Mesendoderm (in vitro differentiated cells): ENCODE results near the gene KCNH4.
"Not testable (repeated sequence)": the region's sequence is repeated elsewhere in the genome, so short reads cannot be mapped to it uniquely, and the experiment has no call there.

ENCODE experiments used
- DNase-seq: peaks from one replicate; pipeline ENCODE4 v3.0.0; 2013
- H2AK5ac ChIP-seq: 2 replicates; pipeline ENCODE4 v1.6.1; 2013; ENCODE audit warnings: low read length, inconsistent platforms
- H2BK120ac ChIP-seq: 2 replicates; pipeline ENCODE4 v1.6.1; 2013; ENCODE audit warnings: low read depth, mild to moderate bottlenecking, low read length, moderate library complexity, mixed read lengths
- H2BK15ac ChIP-seq: replicated peaks from 2 replicates; pipeline ENCODE4 v1.6.1; 2013; ENCODE audit warnings: low read depth, mild to moderate bottlenecking, moderate library complexity
- H2BK5ac ChIP-seq: 2 replicates; pipeline ENCODE4 v1.6.1; 2013; ENCODE audit warnings: low read length, inconsistent platforms
- H3K18ac ChIP-seq: 2 replicates; pipeline ENCODE4 v1.6.1; 2013; ENCODE audit warnings: mild to moderate bottlenecking, low read length, mixed read lengths
- H3K23ac ChIP-seq: one replicate; pipeline ENCODE4 v1.6.1; 2013; ENCODE audit warnings: low read length
- H3K27ac ChIP-seq: 2 replicates; pipeline ENCODE4 v1.5.1; 2013; ENCODE audit warnings: low read depth, mild to moderate bottlenecking, inconsistent platforms, low read length, moderate library complexity
- H3K27me3 ChIP-seq: 2 replicates; pipeline ENCODE4 v1.6.1; 2013; ENCODE audit warnings: low read length, control low read depth, mild to moderate bottlenecking, inconsistent platforms; ENCODE audit not compliant: insufficient read depth, poor library complexity
- H3K36me3 ChIP-seq: 2 replicates; pipeline ENCODE4 v1.6.1; 2013; ENCODE audit warnings: low read length, inconsistent platforms; ENCODE audit not compliant: control insufficient read depth, insufficient read depth
- H3K4ac ChIP-seq: one replicate; pipeline ENCODE4 v1.6.1; 2013; ENCODE audit warnings: low read depth, mild to moderate bottlenecking, low read length, moderate library complexity
- H3K4me1 ChIP-seq: 2 replicates; pipeline ENCODE4 v1.6.1; 2013; ENCODE audit warnings: low read depth, low read length, inconsistent platforms; ENCODE audit not compliant: control insufficient read depth
- H3K4me2 ChIP-seq: 2 replicates; pipeline ENCODE4 v1.6.1; 2013; ENCODE audit warnings: low read length
- H3K4me3 ChIP-seq: 2 replicates; pipeline ENCODE4 v1.5.1; 2013; ENCODE audit warnings: mild to moderate bottlenecking, low read length
- H3K56ac ChIP-seq: one replicate; pipeline ENCODE4 v1.6.1; 2013; ENCODE audit warnings: low read length
- H3K79me1 ChIP-seq: 2 replicates; pipeline ENCODE4 v1.6.1; 2013; ENCODE audit warnings: low read length, inconsistent platforms
- H3K79me2 ChIP-seq: 2 replicates; pipeline ENCODE4 v1.6.1; 2013; ENCODE audit warnings: mild to moderate bottlenecking, low read length; ENCODE audit not compliant: control insufficient read depth, insufficient read depth
- H3K9ac ChIP-seq: 2 replicates; pipeline ENCODE4 v1.6.1; 2013; ENCODE audit warnings: low read length, inconsistent platforms
- H4K5ac ChIP-seq: one replicate; pipeline ENCODE4 v1.6.1; 2013; ENCODE audit warnings: low read length
- H4K8ac ChIP-seq: one replicate; pipeline ENCODE4 v1.6.1; 2013; ENCODE audit warnings: low read depth, mild to moderate bottlenecking, control low read depth, low read length, moderate library complexity
- WGBS: extraction: QIAGEN DNeasy Blood & Tissue Kit; methylation state at CpG from one replicate; pipeline ENCODE4 v1.1.7; 2013; ENCODE audit warnings: low lambda C conversion rate, missing lambda C conversion rate; ENCODE audit not compliant: insufficient coverage; ENCODE audit errors: extremely low coverage; 5-methylcytosine and 5-hydroxymethylcytosine counted together

Gene KCNH4

DNA sequence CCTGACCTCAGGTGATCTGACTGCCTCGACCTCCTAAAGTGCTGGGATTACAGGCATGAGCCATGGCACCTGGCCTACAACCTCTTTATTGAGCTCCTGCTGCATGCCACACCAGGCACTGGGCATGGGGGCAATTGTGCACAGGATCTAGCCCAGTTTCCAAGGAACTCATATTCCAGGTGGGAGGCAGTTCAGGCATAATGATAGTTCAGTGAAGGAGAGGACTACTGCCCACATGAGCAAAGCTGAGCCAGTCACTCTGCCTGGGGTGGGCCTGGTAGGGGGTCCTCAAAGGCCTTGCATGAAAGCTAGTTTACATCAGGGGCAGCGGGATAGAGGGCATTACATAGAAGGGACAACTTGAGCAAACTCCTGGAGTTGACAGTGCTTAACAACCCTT is 6.9 kb upstream of the KCNH4 start:
- H3K36me3 ChIP-seq = no peaks in the 10 kb centered on the region
- H2BK15ac ChIP-seq = no peak overlapping the region
- WGBS = no CpG with 5 or more reads among the region's 2 CpGs
- H3K27ac ChIP-seq = no peak overlapping the region
- H2AK5ac ChIP-seq = no peak overlapping the region
- H3K9ac ChIP-seq = no peak overlapping the region
- H3K18ac ChIP-seq = no peak overlapping the region
- H2BK5ac ChIP-seq = no peak overlapping the region
- H4K5ac ChIP-seq = no peak overlapping the region
- H3K79me2 ChIP-seq = no peaks in the 10 kb centered on the region
- H3K4me3 ChIP-seq = no peak overlapping the region
- no peaks in the 10 kb centered on the region for H3K4me1 ChIP-seq
- no peak for DNase-seq
- no peak overlapping the region for H4K8ac ChIP-seq
- H2BK120ac ChIP-seq = no peak overlapping the region
- H3K4me2 ChIP-seq = no peak overlapping the region
- no peak overlapping the region for H3K4ac ChIP-seq
- H3K27me3 ChIP-seq = no peaks in the 10 kb centered on the region
- no peak overlapping the region for H3K23ac ChIP-seq
- no peaks in the 10 kb centered on the region for H3K79me1 ChIP-seq
- no peak overlapping the region for H3K56ac ChIP-seq

DNA sequence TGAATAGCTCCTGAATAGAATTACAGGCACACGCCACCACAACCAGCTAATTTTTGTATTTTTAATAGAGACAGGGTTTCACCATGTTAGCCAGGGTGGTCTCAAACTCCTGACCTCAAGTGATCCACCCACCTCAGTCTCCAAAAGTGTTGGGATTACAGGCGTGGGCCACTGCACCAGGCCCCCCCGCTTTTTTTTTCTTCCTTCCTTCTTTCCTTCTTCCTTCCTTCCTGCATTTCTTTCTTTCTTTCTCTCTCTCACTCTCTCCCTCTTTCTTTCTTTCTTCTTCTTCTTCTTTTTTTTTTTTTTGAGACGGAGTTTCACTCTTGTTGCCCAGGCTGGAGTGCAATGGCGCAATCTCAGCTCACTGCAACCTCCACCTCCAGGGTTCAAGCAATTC is 5.2 kb upstream of the KCNH4 start:
- no CpG with 5 or more reads among the region's 5 CpGs for WGBS

DNA sequence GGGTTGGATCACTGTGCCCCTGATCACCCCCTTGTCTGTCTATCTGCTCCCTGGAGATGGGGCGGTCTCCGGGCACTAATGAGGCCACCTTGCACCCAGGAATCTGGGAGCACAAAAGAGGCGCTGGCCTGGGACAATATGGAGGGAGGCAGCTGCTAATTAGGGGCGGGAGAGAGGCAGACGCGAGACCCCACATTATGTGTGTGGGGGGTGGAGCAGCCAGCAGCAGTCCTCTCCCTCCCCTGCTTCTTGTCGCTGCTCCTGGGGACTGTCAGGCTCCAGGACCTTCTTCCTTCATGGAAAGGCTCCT is 4.6 kb upstream of the KCNH4 start:
- Histone ChIP-seq H3K56ac (no peak overlapping the region), H3K27me3 (peaks cover 4% of the 10 kb centered on the region), H2BK120ac (no peak overlapping the region), H4K5ac (no peak overlapping the region), H3K4me1 (no peaks in the 10 kb centered on the region), H2BK5ac (no peak overlapping the region), H3K4ac (no peak overlapping the region), H3K4me3 (no peak overlapping the region), H3K9ac (no peak overlapping the region), H3K79me1 (no peaks in the 10 kb centered on the region), H3K27ac (no peak overlapping the region), H3K79me2 (no peaks in the 10 kb centered on the region), H4K8ac (no peak overlapping the region), H3K36me3 (no peaks in the 10 kb centered on the region), H3K18ac (no peak overlapping the region), H3K23ac (no peak overlapping the region), H2BK15ac (no peak overlapping the region), H2AK5ac (no peak overlapping the region), H3K4me2 (no peak overlapping the region)
- no peak for DNase-seq
- no CpG with 5 or more reads among the region's 7 CpGs for WGBS

More for the DNA sequence above, 5.2 kb upstream of the KCNH4 start:
- not testable (repeated sequence) for H3K56ac ChIP-seq, H3K79me2 ChIP-seq, H3K23ac ChIP-seq, H4K8ac ChIP-seq, DNase-seq, H3K36me3 ChIP-seq, H4K5ac ChIP-seq, H3K27ac ChIP-seq, H3K4me3 ChIP-seq, H3K4ac ChIP-seq, H3K18ac ChIP-seq, H3K79me1 ChIP-seq, H2BK15ac ChIP-seq, H2BK5ac ChIP-seq, H3K4me1 ChIP-seq, H3K4me2 ChIP-seq, H3K9ac ChIP-seq, H3K27me3 ChIP-seq, H2BK120ac ChIP-seq, H2AK5ac ChIP-seq

DNA sequence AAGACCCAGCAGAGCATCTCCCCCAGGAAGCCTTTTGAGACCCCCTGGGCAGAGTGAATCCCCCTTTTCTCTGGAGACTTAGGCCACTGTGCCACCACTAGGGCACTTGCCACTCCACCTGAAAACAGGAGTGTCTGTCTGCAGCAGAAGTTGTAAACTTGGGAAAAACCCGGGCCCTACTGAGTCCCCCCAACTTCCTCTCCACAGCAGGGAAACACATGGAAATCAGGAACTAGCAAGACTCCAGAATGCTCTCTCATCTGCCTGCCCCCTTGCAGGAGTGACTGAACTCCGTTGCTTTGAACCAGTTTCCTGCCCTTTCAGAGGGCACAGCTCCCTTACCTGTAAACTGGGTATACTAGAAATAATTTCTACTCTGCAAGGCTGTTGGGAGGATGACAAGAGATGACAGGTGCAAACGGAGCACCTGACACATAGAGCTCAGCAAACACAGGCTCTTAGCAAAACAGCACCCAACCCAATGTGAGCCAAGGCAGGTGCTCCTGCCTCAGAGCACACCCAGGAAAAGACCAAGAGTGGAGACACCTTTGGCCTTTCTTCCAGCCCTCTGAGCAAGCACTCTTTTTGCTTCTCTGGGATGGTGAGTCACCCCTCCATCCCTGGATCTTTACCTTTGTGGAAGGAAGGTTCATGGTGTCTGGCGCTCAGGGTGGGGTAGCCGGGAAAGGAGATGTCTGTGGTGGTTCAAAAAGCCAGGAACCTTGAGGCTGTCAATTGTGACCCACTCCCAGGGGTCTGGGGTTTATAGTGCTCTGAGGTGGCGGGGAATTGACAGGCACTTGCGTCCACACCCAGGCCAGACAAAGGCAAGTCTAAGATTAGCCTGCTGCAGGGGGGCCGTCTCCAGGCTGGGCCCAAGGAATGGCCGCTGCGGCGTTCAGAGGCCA is 4.0 kb upstream of the KCNH4 start, which contains the start of gene HCRT:
HCRT (minus strand) TSS at position 740 of the 908 bp plus-strand sequence; CDS start at position 653, 87 bp downstream.
- no peak within 1 kb of the TSS for H2BK120ac ChIP-seq
- H3K27ac ChIP-seq = no peak within 1 kb of the TSS
- no peak within 1 kb of the TSS for H3K4me2 ChIP-seq
- no peak within 1 kb of the TSS for H3K4me3 ChIP-seq
- no peaks in the 10 kb centered on the region for H3K79me2 ChIP-seq
- no CpG with 5 or more reads among the region's 11 CpGs for WGBS
- H3K27me3 ChIP-seq = peaks cover 6% of the 10 kb centered on the region
- peak within 1 kb of the TSS; percentile 68 for H3K56ac ChIP-seq
- H3K4me1 ChIP-seq = no peaks in the 10 kb centered on the region
- H2BK15ac ChIP-seq = no peak within 1 kb of the TSS
- no peak within 1 kb of the TSS for H4K8ac ChIP-seq
- no peak within 1 kb of the TSS for H2AK5ac ChIP-seq
- H3K9ac ChIP-seq = peak within 1 kb of the TSS; percentile 31
- no peak within 1 kb of the TSS for H4K5ac ChIP-seq
- H3K18ac ChIP-seq = no peak within 1 kb of the TSS
- H3K79me1 ChIP-seq = no peaks in the 10 kb centered on the region
- no peaks in the 10 kb centered on the region for H3K36me3 ChIP-seq
- no peak within 1 kb of the TSS for H3K4ac ChIP-seq
- no peak for DNase-seq
- H2BK5ac ChIP-seq = no peak within 1 kb of the TSS
- no peak within 1 kb of the TSS for H3K23ac ChIP-seq

DNA sequence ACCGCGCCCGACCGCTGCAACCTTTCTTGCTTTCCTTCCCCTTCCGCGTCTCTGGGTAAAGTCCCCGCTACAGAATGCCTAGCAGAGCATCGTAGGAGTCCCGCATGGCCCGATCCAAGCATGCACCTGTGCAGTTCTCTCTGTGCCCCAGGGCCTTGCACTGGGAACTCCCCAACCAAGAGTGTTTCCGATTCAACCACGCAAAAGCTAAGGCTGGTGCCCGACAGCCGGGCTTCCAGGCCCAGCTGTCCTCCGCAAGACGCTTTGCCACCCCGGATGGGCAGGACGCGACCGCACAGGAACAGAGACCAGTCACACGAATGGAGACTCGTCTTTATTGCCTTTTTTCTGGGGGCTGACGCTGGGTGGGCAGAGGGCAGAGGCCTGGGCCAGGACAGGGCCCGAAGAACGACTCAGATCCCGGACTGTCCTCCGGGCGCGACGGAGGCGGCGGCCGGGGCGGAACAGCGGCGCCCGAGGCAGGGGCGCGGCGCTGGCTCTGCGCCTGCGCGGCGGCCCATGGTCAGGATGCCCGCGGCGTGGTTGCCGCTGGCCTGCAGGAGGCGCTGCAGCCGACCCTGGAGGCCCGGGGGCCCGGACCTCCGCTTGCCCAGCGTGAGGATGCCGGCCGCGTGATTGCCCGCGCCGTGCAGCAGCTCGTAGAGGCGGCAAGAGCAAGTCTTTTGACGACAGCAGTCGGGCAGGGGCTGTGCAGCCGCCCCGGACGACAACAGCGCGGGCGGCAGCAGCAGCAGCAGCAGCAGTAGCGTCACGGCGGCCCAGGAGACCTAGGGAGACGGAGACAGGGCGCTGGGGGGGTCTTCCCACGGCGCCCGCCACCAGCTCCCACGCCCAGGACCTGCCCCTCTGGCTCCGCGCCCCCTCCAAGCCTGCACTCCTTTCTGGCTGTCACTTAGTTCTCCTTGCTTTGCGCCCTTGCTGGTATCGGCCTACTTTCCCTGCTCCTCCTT is 3.1 kb upstream of the KCNH4 start:
- Histone ChIP-seq H3K79me1 (no peaks in the 10 kb centered on the region), H3K18ac (no peak overlapping the region), H3K4me2 (peak overlapping the region; percentile 52), H3K79me2 (no peaks in the 10 kb centered on the region), H3K36me3 (no peaks in the 10 kb centered on the region), H3K27me3 (peaks cover 6% of the 10 kb centered on the region), H3K23ac (no peak overlapping the region), H3K4ac (no peak overlapping the region), H4K8ac (no peak overlapping the region), H2AK5ac (no peak overlapping the region), H3K27ac (no peak overlapping the region), H3K4me1 (no peaks in the 10 kb centered on the region), H4K5ac (no peak overlapping the region), H3K56ac (peak overlapping the region; percentile 80), H3K4me3 (peak overlapping the region; percentile 53), H3K9ac (peak overlapping the region; percentile 63), H2BK5ac (no peak overlapping the region), H2BK15ac (no peak overlapping the region), H2BK120ac (no peak overlapping the region)
- DNase-seq = peak; percentile 85
- WGBS = no CpG with 5 or more reads among the region's 83 CpGs
